Measurements from ENCODE around the gene ZXDC.

Gene ZXDC

DNA sequence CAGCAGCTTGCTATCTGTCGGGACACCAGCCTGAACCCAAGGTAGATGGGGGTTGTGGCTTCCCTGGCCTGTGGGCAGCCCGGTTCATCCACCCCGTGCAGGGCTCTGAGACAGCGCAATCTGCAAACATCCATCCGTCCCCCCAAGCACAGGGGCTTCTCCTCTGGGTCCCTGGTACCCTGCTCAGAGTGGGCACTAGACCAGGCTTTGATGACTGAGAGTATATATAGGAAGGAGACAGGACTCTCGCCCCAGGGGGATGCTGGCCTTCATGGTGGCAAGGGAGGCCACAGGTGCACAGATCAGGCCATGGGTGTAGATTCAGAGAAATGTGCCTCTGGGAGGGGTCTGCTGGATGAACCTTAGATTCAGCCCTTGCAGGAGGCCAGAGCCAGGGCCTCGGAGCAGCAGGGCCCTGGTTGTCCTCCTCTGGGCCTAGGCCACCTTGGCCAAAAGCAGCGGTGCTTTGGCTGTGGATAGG lies 40.7 kb downstream of the ZXDC start:
- DNase-seq = no peak

DNA sequence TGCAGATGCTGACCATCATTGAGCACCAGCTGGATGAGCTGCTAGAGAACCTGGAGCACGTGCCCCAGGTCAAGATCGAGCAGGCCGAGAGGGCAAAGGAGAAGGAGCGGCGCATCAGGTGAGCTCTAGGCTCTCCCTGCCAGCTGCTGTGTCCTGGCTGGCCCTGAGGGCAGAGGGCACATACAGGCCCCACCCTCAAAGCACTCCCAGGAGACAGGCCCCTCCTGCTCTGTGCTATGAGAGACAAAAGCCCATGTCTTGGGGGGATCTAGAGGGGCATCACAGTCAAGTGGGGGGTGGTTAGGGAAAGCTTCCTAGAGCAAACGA lies 41.5 kb downstream of the ZXDC start:
- DNase-seq = no peak

DNA sequence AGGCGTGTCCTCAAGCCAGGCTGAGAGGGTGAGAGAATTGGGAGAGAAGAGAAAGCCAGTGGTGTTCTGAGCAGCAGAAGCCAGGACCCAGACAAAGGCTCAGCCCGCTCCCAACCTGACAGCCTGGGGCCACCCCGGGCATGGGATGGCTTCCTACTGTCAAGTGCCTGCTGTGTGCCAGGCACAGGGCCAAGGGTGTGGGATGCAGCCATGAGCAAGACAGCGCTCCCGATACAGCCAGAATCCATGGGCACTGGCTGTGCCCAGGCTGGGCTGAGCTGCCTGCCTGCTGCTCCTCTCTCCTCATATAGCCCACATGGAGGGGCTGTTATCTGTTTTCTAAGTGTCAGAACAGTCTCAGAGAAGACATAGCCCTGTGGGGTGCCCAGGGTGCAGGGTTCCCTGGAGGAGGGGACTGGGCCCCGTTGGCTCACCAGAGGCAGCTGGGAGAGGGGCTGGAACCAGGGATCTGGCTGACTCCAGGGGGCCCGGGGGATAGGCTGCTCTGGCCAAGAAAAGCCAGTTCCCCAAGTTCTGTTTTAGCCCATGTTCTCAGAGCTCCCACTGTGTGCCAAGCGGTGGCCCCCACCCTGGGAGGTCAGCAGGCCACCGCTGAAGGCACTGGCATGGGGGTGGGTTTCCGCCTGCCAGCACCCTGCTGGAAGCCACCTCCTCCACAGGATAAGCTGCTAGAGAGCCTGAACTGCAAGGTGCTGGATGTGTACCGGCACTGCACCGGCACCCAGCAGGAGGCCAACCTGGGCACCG lies 42.0 kb downstream of the ZXDC start:
- no peak for DNase-seq

- no peak for DNase-seq
Measured at GRCh38 chr3:126433105-126433430, 42.6 kb downstream of the ZXDC start.

DNA sequence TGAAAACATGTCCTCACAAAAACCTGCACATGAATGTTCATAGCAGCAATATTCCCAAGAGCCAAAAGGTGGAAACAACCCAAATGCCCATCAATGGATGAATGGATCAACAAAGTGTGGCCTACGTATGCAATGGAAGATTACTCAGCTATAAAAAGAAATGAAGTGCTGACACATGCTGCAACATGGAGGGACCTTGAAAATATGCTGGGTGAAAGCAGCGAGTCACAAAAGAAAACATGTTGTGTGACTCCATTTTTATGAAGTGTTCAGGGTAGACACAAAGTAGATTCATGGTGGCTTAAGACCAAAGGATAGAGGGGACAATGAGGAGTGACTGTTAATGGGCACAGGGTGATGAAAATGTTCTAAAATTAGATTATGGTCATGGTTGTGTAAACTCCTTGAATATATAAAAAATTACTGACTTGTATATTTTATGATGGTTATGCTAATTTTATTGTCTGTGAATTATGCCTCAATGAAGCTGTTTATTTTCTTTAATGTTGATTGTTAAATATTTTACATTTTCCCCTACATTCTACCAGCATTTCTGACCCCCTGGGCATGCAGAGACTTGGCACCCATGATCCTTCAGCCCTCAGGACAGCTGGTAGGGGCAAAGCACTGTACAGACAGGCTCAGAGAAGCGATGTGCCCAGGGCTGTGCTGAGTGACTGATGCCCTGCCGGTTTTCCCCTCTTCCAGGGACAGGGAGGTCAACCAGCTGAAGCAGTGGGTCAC lies 43.2 kb downstream of the ZXDC start:
- DNase-seq = no peak

DNA sequence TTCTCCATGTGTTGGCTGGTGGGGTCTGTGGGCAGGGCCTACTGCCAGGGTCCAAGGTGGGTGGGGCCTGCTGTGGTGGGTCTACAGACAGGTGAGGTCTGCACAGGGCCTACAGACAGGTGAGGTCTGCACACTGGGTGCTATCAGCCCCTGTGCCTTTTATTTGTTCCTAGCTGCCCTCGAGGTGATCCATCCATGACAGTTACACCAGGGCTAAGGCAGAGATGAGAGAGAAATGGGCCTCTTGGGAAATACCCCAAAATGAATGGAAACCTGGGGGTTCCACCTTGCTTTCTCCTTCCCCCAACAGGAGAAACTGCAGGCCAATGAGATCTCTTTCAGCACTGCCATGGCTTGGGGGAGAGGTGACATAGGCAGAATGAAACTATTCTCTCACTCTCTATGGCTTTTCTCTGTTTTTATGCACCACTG lies 44.6 kb downstream of the ZXDC start:
- no peak for DNase-seq

GRCh38 chr3:126424751-126425150 lies 50.9 kb downstream of the ZXDC start:
- no peak for DNase-seq

- no peak for DNase-seq
Measured at GRCh38 chr3:126424039-126424717, 51.5 kb downstream of the ZXDC start.

- no peak for DNase-seq
Measured at GRCh38 chr3:126423191-126424038, 52.3 kb downstream of the ZXDC start.

DNA sequence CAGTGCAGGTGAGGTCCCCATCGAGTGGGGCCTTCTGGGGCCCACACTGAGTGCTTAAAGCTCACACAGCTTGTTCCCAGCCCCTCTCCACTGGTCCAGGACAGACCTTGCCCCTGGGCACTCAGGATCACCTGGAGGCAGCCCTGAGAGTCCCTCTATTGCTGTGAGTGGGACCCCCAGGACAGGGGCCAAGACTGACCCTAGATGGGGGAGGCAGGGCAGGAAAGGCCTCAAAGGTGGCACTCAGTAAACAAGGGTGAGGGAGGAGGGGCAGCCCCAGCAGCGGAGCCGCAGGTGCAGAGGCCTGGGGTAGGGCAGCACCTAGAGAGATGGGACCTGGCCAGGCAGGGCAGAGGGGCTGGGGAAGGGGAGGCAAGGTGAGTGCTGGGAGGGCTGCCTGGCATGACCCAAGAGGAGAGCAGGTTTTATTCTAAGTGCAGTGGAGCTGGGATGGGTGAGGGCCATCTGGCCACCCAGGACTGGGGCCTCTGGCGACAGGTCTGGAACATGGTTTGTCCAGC lies 53.1 kb downstream of the ZXDC start:
- DNase-seq = no peak

GRCh38 chr3:126422121-126422520 lies 53.6 kb downstream of the ZXDC start:
- DNase-seq = no peak

GRCh38 chr3:126421573-126422119 lies 54.0 kb downstream of the ZXDC start:
- no peak for DNase-seq

DNA sequence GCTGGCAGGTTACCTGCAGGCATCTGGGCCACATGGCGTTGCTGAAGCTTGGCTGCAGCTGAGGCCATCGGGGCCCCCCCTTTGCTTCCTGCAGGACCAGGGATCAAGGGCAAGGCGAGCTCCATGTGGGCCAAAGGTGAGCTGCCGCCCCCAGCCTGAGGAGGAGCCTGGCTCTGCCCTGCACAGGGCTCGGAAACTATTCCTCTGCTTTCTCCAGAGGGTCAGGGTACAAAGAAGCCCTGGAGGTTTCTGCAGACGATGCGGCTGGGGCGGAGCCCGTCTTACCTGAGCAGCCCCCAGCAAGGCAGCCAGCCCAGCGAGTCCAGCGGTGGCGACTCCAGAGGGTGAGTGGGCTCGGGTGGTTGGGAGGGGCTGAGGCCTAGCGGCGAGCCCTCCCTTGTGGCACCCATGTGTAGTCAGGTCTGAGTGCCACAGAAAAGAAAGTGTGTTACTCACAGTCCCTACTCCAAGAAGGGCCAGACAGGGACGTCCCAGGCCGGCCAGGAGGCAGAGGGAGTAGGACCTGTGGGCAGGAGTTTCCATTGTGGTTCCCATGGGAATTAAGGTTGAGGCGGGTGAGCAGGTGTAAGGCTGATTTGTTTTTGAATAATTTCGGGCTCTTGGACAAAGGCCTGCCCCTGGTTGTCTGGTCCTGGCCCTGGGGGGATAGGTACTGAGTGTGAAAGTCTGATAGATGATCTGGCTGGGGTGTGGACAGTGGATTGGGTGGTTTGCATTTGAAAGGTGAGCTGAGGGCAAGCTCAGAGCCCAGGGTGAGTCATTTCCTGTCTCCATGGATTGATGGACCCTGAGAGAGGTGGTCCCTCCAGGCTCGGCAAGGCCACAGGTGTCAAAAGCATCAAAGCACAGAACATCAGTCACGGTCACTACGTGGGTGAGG lies 55.6 kb downstream of the ZXDC start:
- DNase-seq = no peak

GRCh38 chr3:126419151-126419703 lies 56.5 kb downstream of the ZXDC start:
- DNase-seq = no peak

- no peak for DNase-seq
Measured at GRCh38 chr3:126418661-126419131, 57.0 kb downstream of the ZXDC start.

DNA sequence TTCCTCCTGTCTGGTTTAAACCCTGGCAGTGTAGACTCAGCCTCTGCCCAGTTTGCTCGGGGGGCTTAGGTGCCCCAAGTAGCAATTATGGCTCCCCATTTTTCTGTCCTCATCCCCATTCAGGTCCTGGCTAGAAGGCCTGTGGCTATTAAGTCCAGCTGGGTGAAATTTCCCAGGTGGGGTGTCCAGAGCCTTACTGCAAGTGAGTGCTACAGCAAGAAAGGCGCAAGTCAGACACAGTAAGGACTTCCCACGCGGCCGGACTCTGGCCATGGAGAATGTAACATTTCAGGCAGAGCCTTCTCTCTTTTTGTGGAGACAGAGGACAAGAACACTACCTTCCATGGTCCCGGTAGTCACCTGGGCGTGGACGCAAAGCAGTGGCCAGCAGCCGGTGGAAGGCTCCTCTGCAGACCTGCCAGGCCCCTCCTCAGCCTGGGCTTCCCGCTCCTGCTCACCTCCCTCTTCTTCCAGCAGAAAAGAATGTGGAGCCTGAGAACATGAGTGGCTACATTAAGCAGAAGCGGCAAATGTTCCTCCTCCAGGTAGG lies 57.6 kb downstream of the ZXDC start:
- no peak for DNase-seq

DNA sequence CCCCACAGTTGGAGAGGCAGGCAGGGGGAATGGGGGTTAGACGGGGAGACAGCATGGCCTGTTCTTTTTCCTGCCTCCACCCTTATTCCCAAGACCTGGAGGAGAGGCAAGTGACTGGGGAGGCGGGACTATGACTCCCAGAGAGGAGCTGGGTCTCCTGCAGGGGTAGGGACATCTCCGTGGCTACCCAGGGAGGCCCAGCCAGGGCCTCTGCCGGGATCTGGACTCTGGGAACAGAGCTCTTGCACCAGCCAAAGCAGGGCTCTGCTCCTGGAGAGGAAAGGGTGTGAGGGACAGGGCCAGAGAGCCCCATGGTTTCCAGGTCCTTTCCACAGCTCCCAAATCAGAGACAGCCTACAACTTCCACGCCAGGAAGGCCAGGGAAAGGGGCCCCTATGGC lies 58.2 kb downstream of the ZXDC start:
- DNase-seq = no peak

DNA sequence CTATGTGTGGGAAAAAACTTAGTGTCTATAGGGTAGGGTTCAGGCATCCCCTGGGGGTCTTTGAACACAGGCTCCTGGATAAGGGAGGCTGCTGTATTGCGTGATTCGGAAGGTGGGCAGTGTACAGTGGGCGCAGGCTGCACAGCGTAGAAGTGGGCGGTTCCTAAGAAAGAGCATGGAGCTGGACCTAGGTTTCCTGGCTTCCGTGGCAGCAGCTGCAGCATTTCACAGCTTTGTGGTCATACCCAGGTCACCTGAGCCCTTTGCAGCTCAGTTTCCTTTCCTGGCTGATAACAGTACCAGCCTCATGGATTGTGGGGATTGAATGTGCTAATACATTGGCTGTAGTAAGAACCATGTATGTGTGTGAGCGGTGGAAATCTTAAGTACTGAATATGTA lies 58.7 kb downstream of the ZXDC start:
- DNase-seq = no peak

GRCh38 chr3:126415661-126416591 lies 59.8 kb downstream of the ZXDC start:
- no peak for DNase-seq

All from T-helper 2 cell (primary cell).